HG03159 (cell line): ENCODE measurements around the gene GLDN.

Experiments used
- ATAC-seq: cut with Tn5 transposase; IDR thresholded peaks from one replicate; pipeline ENCODE4 v1.9.1; 2021; ENCODE audit warnings: mild to moderate bottlenecking, moderate library complexity; ENCODE audit not compliant: unreplicated experiment

Gene GLDN

DNA sequence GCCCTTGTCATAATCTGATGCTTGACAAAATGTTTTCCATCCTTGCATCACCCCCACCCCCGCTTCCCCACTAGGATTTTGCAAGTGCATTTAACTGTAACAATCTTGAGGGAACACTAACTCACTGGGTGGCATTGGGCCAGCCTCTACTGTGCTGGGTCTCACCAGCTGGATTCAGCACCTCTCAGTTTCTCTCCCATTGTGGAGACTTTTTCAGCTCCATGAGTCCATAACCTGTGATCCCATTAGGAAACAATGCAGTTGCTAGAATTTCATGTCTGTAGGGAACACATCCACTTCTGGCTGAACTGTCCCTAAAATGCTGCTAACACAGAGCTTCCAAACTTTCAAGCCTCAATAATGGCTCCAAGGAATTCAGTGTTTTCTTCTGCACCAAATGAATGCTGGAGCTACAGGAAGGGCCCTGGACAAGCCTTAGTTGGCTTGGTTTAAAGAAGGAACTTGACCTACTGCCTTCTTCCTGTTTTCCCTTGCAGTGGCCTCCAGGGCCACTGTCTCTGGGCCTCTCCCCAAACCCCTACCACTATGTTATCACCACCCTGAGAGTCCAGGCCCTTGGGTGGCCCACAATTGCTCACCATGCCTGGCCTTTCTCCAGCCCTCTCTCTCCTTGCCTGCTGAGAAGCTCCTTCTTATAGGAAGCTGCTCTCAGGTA, 18.7 kb upstream of the GLDN start:
- no peak for ATAC-seq

DNA sequence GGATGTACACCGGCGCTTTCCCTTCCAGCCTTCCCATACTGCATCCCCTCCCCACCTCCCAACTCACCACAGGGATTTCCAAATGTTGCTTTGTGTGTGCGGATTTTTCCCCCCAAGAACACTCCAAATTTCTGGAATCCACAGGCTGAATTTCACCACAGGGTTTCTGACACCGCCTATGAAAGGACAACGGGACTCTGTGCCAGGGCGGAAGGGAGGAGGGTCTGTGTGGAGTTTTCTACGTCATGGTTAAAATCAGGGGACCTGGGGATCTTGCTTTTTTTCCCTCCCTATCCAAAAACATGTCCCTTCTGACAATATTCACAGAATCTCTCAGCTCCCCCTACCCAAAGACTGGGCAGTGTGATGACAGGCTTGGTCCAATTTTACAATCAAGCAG, 17.7 kb upstream of the GLDN start:
- ATAC-seq = no peak

DNA sequence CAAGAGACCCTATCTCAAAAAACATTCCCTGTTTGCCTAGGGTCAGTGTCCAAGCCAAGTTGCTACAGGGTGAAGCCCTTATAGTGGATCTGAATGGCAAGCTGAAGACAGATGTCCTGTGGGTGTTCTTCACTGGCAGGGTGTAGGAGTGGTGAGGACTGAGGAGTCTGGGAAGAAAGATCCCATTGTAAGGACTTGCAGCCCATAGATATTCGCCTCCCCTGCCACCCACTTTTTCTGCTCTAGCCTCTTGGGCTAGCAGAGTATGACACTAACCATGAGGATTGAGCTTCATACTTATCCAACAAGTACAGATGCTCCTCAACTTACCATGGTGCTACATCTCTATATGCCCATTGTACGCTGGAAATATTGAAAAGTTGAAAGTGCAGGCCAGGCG, 16.3 kb upstream of the GLDN start:
- ATAC-seq = no peak

DNA sequence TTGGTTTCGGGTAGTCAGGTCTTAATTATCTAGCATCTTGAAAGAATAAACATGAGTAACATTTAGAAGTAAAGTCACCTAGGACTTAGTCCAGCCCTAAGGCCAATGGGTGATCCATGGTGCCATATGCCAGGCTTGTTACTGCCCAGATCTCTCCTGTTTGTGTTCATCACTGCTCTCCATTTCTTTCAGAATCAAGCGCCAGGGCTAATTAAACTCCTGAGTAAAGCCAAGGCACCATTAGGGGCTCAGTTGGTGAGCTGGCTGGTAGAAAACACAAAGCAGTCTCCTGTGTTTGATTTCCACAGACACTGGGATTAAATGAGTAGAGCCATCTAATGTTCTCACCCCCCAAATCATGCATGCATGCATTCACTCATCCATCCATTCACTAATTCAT, 14.4 kb upstream of the GLDN start:
- no peak for ATAC-seq

DNA sequence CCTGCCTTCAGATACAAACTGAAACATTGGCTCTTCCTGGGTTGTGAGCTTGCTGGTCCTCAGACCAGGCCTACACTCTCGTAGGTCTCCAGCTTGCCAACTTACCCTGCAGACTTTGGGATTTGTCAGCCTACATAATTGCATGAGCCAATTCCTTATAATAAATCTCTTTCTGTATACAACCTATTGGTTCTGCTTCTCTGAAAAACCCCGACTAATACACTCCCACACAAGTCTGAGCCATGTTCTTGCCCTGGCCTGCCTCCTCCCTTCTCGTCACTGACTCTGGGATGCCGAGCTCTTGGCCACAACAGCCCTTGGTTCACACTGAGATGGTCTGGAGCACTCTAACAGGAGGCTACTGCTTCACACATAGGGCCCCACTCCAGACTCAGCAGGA, 12.5 kb upstream of the GLDN start:
- no peak for ATAC-seq

DNA sequence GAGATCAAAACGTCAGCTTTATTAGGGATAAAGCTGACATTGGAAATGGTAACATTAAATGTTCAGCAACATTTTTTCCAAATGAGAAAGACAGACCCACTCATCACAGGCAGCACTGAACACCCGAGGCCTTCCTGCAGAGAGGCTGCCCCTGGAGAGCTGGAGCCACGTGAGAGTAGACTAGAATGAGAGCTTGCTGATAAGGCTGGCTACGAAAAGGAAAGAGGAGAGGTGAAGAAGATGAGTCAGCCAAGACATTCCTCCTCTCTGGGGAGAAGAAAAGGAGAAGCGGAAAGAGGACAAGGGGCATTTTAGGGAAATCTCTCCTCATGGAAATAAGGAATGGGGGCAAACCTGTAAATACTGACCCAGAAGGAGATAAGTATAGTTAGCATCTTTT, 10.3 kb upstream of the GLDN start:
- no peak for ATAC-seq

DNA sequence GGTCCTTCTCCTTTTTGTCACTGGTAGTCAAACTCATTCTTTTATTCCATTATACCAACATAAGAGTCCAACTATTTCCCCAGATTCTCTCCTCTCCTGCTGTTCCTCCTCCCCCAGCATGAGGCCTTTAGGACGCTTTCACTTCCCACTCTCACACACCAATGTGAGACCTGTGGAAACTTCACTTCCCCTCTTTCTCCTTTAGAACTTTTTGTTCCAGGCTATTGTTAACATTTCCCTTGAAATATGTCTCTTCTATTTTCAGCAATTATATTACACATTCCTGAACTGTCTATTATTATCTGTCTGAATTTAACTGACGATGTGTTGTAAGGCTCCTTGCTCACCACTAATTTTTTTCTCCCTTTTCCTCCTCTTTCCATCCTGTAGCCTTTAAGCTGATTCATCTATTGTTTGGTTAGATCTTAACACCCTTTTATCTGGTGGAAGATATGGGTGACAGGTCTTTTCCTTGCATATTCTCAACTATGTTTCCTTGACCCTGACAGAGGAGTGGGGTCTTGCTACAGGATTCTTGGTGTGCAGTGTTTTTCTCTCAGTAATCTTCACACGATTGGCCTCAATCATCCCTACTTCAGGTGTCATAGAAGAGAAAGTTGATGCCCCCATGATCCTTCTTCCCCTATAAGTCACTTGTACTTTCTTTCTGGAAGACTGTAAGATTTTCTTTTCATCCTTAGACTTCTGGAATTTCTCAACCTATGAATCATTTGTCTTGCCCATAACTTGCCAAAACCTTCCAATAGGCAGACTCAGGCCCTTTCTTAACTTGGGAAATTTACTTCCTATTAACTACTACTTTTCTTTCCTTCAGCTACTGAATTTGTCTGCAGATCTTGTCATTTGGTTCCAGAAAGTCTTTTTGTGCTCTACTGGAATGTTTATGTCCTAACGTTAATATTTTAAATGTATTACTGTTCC, 9.0 kb upstream of the GLDN start:
- no peak for ATAC-seq

DNA sequence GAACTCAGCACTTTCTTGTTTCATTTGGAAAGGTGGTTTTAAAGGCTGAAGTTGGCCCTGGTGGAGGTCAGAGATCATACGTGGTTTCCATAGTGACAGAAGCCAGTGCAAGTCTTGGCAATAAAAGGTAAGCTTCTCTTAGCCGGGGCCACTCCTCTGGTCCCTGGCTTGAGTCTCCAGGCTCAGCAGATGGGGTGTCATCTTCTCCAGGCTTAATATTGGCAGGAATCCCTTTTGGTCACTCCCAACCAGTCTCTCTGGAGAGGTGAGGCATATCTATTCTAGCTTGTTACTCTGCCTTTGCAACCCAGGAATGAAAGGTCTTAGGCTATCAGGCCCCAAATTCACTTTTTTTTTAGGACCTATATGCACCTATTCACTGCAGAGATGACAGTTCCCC, 7.9 kb upstream of the GLDN start:
- no peak for ATAC-seq

DNA sequence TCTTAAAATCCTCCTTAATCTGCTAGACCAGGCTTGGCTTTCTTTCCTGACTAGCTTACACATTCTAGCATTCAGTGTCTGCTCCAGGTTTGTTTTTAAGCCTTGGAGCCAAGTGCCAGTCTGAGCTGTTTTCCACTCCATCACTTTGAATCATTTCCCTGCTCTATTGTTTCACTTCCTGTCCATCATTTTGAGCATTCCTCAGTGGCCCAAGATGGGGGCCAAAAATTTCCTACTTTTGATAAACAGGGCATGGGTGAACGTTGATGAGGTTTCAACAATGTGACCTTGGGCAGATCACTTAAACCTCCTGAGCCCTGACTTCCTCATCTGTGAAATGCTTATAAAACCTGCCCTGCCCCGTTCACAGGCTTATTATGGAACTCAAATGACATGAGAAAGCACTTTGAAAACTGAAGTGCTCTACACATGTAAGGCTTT, 7.4 kb upstream of the GLDN start:
- no peak for ATAC-seq

DNA sequence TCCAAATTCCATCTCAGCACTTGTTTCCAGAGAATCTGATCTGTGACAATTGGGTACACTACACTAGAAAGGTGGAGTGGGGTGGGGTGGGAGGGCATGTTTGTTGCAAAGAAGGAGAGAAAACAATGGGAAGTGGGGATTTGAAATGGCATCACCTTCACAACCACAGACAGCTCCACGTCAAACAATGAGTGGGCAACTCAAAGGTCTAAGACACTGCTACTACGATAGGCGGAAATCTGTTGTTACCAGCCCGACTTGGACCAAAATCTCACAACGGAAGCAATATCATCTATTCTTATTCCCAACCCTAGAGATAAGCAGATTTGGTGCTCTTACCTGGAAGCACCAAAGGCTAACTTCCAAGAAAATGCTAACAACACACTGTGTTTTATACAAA, 6.4 kb upstream of the GLDN start:
- ATAC-seq = peak; percentile 5

DNA sequence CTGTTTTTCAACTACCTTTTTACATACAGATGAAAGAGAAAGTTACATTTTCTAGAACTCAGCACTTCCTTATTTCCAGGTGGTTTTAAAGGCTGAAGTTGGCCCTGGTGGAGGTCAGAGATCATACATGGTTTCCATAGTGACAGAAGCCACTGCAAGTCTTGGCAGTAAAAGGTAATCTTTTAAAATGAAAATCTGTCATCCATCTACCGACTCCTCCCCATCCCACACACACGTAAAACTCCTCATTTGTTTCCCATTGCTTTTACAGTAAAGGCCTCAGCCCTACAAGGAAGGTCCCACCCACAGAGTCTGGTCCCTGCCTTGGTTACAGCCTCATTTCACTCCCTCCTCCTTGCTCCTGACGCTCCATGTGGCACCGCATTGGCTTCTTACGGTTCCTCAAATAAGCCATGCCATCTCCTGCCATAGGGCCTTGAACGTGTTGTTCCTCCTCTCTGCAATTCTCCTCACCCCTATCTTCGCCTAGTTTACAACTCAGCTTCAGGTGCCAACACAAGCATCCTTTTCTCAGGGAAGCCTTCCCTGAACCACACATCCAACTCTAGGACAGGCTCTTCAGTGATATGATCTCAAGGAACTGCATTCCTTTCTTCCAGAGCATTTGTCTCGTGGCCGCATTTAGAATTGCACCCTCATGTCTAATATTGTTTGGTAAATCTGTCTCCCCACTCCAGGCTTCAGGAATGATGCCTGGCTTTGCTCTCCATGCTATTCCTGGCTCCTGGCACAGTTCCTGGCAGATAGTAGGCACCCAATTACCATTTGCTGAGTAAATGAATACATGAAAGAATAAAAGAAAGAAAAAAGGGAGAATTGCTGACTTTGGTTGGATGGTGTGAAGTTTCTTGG, 5.7 kb upstream of the GLDN start:
- ATAC-seq = peak; percentile 86

DNA sequence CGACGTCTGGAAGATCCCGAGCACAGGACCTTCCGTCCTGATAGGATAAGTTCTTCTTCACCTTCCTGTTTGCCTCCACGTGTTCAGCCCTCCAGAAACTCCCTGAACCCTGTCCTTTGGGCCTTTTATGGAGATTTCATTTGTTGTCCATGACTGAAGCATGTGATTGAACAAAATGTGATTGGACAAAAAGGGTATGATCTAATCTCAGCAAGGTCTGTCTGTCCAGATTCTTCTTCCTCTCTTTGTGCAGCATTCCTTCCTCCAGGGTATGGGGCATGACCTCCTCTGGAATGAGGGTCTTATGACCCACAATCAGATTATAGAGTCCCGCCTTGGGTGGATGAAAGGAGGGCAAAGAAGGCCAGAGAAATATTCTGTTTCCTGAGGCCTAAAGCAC, 3.0 kb upstream of the GLDN start, which contains the start of gene CYP19A1:
Gene CYP19A1, minus strand, starts transcription at position 101 of the 400 bp plus-strand sequence. CDS start 95,684 bp downstream, outside the sequence.
- ATAC-seq = no peak

DNA sequence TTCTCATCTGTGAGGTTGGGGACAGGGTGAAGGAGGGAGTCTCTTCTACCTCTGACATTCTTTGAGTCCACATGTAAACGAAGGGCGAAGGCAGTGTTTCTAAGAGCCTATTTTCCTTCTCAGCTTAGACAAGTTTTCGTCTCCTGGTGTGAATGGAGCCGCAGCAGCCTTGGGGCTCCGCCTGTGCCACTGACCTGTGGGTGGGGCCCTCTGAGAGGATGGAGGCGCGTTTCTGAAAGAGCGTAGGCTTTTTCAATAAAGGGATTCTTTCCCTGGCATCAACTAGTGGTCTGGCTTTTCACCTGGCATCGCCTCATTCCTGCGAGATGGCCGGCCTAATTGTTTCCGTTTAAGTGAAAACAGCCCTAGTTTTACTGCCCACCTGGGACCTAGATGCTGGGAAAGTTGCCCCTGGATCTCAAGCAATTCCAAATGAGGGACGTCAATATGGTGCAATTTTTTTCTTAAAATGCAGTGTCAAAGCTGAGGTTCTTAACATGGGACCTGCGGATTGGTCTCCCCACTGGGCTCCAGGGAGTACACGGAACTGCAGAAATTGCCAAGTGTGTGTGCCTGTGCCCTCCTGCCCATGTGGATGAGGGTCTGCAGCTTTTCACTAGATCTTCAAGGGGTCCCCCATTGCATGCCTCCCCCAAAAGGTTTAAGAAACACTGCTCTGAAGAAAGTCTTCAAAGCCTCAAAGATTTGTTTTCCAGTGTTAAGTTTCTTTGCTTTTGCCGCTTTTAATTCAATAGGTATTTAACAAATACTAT, 958 bp downstream of the GLDN start:
- ATAC-seq = no peak

DNA sequence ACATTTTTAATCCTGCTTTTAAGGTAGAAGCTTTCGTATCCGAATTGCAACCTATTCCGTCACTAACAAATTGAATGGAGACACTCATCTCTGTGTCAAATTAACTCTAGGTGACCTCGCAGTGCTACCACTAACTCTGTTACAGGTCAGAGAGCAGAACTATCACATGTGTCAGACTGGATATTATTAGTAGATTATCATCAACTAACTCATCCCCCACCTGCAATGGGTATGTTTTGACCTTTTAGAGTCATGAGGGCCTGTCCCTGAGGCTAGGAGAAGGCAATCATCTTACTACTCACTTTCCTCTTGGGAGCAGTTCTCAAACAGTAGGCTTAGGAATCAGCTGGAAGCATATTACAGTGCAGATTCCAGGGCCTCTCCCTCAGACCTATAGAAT, 2.0 kb downstream of the GLDN start:
- ATAC-seq = no peak

DNA sequence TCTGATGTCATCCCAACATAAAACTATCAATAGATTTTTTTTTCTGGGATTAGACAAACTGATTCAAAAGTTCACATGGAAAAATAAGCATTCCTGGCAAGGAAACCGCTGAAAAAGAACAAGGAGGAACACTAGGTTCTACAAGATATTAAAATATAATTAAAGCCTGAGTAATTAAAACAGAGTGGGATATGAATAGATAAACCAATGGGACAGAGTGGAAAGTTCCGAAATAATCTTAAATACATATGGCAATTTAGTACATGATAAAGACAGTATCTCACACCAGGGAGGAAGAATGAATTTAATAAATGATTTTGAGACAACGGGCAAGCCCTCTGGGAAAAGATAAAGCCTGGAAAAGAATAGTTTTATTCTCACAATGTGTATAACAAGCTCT, 4.7 kb downstream of the GLDN start:
- ATAC-seq = no peak

DNA sequence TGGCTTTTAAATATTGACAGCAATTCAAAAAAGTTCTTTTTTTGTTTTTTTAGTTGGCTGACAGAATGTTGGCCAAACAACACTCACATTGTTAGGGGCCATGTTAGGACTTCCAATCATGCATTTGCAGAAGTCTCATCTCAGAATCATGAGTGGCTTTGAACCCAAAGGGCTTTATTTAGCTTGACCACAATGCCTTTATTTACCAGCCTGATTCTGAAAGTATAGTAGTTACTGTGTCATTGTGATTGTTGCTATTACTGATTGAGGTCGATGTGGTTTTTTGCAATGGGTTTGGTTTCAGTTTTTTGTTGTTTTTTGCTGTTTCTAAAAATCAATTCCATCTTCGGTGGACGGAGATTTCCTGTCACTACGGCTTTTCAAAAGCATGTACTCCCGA, 7.2 kb downstream of the GLDN start:
- ATAC-seq = peak; percentile 93

DNA sequence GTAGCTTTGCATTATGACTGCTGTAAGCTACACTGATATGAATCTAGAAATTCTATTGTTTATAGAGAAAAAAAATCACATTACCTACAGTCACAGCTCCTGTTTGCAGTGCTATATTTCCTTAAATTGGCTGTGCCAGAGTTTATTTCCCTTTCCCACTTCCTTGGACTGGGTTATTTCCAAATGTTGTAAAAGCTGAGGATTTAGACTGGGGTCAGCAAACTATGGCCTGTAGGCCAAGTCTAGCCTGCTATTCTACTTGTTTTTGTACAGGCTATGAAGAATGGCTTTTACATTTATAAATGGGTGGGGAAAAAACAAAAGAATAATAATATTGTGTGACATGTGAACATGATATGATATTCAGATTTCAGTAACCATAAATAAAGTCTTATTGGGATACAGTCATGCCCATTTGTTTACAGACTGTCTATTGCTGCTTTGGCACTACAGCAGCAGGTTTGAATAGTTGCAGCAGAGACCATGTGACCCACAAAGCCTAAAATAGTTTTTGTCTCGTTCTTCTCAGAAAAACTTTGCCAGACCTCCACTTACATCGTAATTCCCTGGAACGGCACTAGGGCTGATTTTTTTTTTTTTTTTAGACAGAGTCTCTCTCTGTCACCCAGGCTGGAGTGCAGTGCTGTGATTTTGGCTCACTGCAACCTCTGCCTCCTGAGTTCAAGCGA, 7.8 kb downstream of the GLDN start:
- ATAC-seq = peak; percentile 27

DNA sequence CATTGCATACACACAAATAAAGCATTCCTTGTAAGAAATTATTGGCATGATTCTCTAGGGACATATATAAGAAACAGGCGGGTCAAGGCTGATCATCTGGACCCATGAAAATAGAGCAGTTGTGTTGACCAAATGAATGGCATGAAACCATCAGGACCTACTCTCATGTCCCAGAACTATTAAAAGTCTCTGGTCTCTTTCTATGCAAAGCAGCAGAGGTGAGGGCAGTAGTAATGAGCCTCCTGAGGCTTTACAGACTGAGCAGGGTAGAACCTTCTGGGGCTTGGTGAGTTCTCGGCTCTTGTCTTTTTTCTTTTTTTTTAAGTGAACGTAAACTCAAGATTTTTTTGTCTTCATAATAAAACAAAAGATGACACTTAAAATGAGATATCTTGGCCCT, 9.3 kb downstream of the GLDN start:
- ATAC-seq = no peak

DNA sequence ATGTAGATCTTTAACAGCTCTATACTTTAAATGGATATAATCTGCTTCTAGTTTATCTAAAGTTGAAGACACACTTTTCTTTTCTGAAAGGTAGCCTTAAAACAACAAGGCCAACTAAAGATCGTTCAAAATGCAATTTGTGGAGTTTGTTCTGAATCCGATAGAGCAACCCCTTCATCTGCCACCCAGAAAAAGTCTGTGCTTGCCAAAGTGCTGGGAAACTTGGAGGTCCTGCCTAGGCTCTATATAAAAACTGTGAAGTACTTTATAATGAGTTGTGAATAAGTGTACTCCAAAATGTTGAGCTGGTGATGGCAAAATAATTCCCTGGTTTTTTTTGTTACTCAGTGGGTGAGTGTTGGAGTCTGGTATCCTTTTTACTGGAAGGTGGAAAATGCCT, 12.5 kb downstream of the GLDN start:
- ATAC-seq = no peak

DNA sequence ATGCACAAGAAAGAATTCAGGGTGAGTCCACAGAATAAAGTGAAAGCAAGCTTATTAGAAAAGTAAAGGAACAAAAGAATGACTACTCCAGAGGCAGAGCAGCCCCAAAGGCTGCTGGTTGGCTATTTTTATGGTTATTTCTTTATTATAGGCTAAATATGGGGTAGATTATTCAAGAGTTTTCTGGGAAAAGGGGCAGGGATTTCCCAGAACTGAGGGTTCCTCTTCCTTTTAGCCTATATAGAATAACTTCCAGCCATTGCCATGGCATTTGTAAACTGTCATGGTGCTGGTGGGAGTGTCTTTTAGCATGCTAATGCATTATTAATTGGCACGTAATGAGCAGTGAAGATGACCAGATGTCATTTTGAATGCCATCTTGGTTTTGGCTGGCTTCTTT, 13.6 kb downstream of the GLDN start:
- ATAC-seq = no peak
